IMR-90 (cell line): Measurements from ENCODE around the gene APCDD1. TPM values are rescaled to one million over a fixed set of nuclear protein-coding genes. Genes with fewer than 3 reads are reported as not detected.

ENCODE experiments used
- ATAC-seq: fragments of 200-7000 bp; cut with Tn5 transposase; 2 replicates; pipeline ENCODE4 v1.9.1; 2020; ENCODE audit warnings: low read depth, mild to moderate bottlenecking, moderate library complexity
- BruUV-seq: library from RNA; stranded (reverse); fragments of 400-500 nt; replicated peaks from 2 replicates; lab custom pipeline; 2021; lab: Mats Ljungman, UMichigan
- CTCF ChIA-PET: fragments of 300-600 bp; formaldehyde crosslinking; extraction: SDS; loops from one replicate; lab custom pipeline; 2021; ENCODE audit warnings: antibody characterized with exemption; lab: Yijun Ruan, JAX
- POLR2A ChIA-PET: fragments of 300-600 bp; sonication (Branson Sonifier 250); formaldehyde crosslinking; loops from one replicate; lab custom pipeline; 2022; ENCODE audit warnings: antibody characterized with exemption; ENCODE audit not compliant: unreplicated experiment; lab: Charles Lee
- DNase-seq: peaks from one replicate; pipeline ENCODE4 v3.0.0; 2013
- H2AFZ ChIP-seq: replicated peaks from 2 replicates; pipeline ENCODE3; 2013; ENCODE audit warnings: low read length, mild to moderate bottlenecking; ENCODE audit not compliant: poor library complexity
- H2AK5ac ChIP-seq: 2 replicates; pipeline ENCODE4 v1.6.1; 2013; ENCODE audit warnings: low read depth, low read length, inconsistent platforms
- H2AK9ac ChIP-seq: replicated peaks from 2 replicates; pipeline ENCODE3; 2013; ENCODE audit warnings: mild to moderate bottlenecking, low read depth, low read length, moderate library complexity; ENCODE audit not compliant: poor library complexity
- H2BK120ac ChIP-seq: 2 replicates; pipeline ENCODE4 v1.6.1; 2013; ENCODE audit warnings: low read depth, low read length, inconsistent platforms
- H2BK15ac ChIP-seq: 3 replicates; pipeline ENCODE4 v1.6.1; 2013; ENCODE audit warnings: low read depth, low read length, inconsistent platforms
- H2BK20ac ChIP-seq: 2 replicates; pipeline ENCODE4 v1.6.1; 2013; ENCODE audit warnings: low read depth, mild to moderate bottlenecking, inconsistent platforms, low read length, moderate library complexity
- H2BK5ac ChIP-seq: 2 replicates; pipeline ENCODE4 v1.6.1; 2013; ENCODE audit warnings: mild to moderate bottlenecking, low read depth, low read length, inconsistent platforms; ENCODE audit not compliant: poor library complexity, severe bottlenecking
- H3K14ac ChIP-seq: replicated peaks from 2 replicates; pipeline ENCODE4 v1.6.1; 2013; ENCODE audit warnings: low read depth, low read length, inconsistent platforms
- H3K18ac ChIP-seq: 2 replicates; pipeline ENCODE4 v1.6.1; 2013; ENCODE audit warnings: low read depth, low read length, control low read depth
- H3K23ac ChIP-seq: 2 replicates; pipeline ENCODE4 v1.6.1; 2013; ENCODE audit warnings: low read depth, low read length, inconsistent platforms
- H3K27ac ChIP-seq: 2 replicates; pipeline ENCODE4 v1.5.1; 2013; ENCODE audit warnings: mild to moderate bottlenecking, control low read depth, low read length; ENCODE audit not compliant: insufficient read depth
- H3K27me3 ChIP-seq: 2 replicates; pipeline ENCODE4 v1.6.1; 2013; ENCODE audit warnings: low read length; ENCODE audit not compliant: control insufficient read depth, insufficient read depth
- H3K36me3 ChIP-seq: 2 replicates; pipeline ENCODE4 v1.6.1; 2013; ENCODE audit warnings: low read length, mixed read lengths; ENCODE audit not compliant: control insufficient read depth, insufficient read depth
- H3K4ac ChIP-seq: 2 replicates; pipeline ENCODE4 v1.6.1; 2013; ENCODE audit warnings: low read depth, low read length, inconsistent platforms
- H3K4me1 ChIP-seq: 2 replicates; pipeline ENCODE4 v1.6.1; 2013; ENCODE audit warnings: low read length, mixed read lengths; ENCODE audit not compliant: control insufficient read depth, insufficient read depth
- H3K4me2 ChIP-seq: 2 replicates; pipeline ENCODE4 v1.6.1; 2013; ENCODE audit warnings: low read depth, mild to moderate bottlenecking, control low read depth, low read length, moderate library complexity
- H3K4me3 ChIP-seq: 2 replicates; pipeline ENCODE4 v1.5.1; 2013; ENCODE audit warnings: low read depth, mild to moderate bottlenecking, control low read depth, low read length, moderate library complexity; ENCODE audit not compliant: insufficient read depth
- H3K56ac ChIP-seq: 2 replicates; pipeline ENCODE4 v1.6.1; 2013; ENCODE audit warnings: low read length, inconsistent platforms; ENCODE audit not compliant: insufficient read depth; ENCODE audit errors: extremely low read depth
- H3K79me1 ChIP-seq, 2 experiments: 2 replicates each; pipeline ENCODE4 v1.6.1; 2013; ENCODE audit warnings: low read length in 2 of 2, inconsistent platforms in 1 of 2, low read depth in 1 of 2
- H3K9ac ChIP-seq: 2 replicates; pipeline ENCODE4 v1.6.1; 2013; ENCODE audit warnings: low read depth, low read length, control low read depth
- H3K9me1 ChIP-seq: 2 replicates; pipeline ENCODE4 v1.6.1; 2013; ENCODE audit warnings: low read length, inconsistent platforms; ENCODE audit not compliant: insufficient read depth
- H3K9me3 ChIP-seq: 2 replicates; pipeline ENCODE4 v1.6.1; 2013; ENCODE audit warnings: low read length; ENCODE audit not compliant: control insufficient read depth, insufficient read depth
- H4K20me1 ChIP-seq: 2 replicates; pipeline ENCODE4 v1.6.1; 2013; ENCODE audit warnings: low read length, inconsistent platforms; ENCODE audit not compliant: insufficient read depth
- H4K5ac ChIP-seq: 2 replicates; pipeline ENCODE4 v1.6.1; 2013; ENCODE audit warnings: mild to moderate bottlenecking, low read depth, low read length, control low read depth
- H4K8ac ChIP-seq, 2 experiments: 2 replicates each; pipeline ENCODE4 v1.6.1; 2013; ENCODE audit warnings: low read depth in 2 of 2, low read length in 2 of 2, control low read depth in 1 of 2, inconsistent platforms in 1 of 2
- H4K91ac ChIP-seq: 2 replicates; pipeline ENCODE4 v1.6.1; 2013; ENCODE audit warnings: low read depth, low read length, inconsistent platforms; ENCODE audit not compliant: insufficient read depth
- BHLHE40 ChIP-seq: fragments of 150-350 bp; IDR thresholded peaks from 2 replicates; pipeline ENCODE4 v1.6.1; 2016; ENCODE audit warnings: mild to moderate bottlenecking, low read depth, low read length
- CEBPB ChIP-seq: IDR thresholded peaks from 2 replicates; pipeline ENCODE4 v1.6.1; 2012; ENCODE audit warnings: low read depth, low read length, improper control_type of control experiment
- MAFK ChIP-seq: IDR thresholded peaks from 2 replicates; pipeline ENCODE4 v1.6.1; 2012; ENCODE audit warnings: low read depth, low read length, improper control_type of control experiment
- NFE2L2 ChIP-seq: fragments of 150-350 bp; IDR thresholded peaks from 2 replicates; pipeline ENCODE4 v1.6.1; 2016; ENCODE audit warnings: low read depth, mild to moderate bottlenecking, low read length
- POLR2A ChIP-seq: IDR thresholded peaks from 2 replicates; pipeline ENCODE4 v1.6.1; 2012; ENCODE audit warnings: mild to moderate bottlenecking, low read depth, low read length
- RAD21 ChIP-seq: IDR thresholded peaks from 2 replicates; pipeline ENCODE4 v1.6.1; 2012; ENCODE audit warnings: low read length, improper control_type of control experiment
- RCOR1 ChIP-seq: IDR thresholded peaks from 2 replicates; pipeline ENCODE4 v1.6.1; 2012; ENCODE audit warnings: mild to moderate bottlenecking, low read length, improper control_type of control experiment; ENCODE audit not compliant: insufficient replicate concordance
- RFX5 ChIP-seq: IDR thresholded peaks from 2 replicates; pipeline ENCODE4 v1.8.0; 2012; ENCODE audit warnings: low read depth, mild to moderate bottlenecking, low read length, moderate library complexity
- SMC3 ChIP-seq: fragments of 150-350 bp; IDR thresholded peaks from 2 replicates; pipeline ENCODE4 v1.6.1; 2016; ENCODE audit warnings: low read depth, mild to moderate bottlenecking, antibody characterized with exemption, low read length, moderate library complexity
- WGBS, 2 experiments: methylation state at CpG; one replicate each; pipeline versions ENCODE4 v1.1.5 to v1.1.7; 2013; ENCODE audit warnings: missing lambda C conversion rate in 2 of 2; ENCODE audit not compliant: insufficient read length in 1 of 2; ENCODE audit errors: extremely low coverage in 2 of 2; 5-methylcytosine and 5-hydroxymethylcytosine counted together
- dilution Hi-C: fragments of 300-500 bp; cut with HindIII; formaldehyde crosslinking; loops from one replicate; pipeline ENCODE4 v1.14.3; 2018; ENCODE audit warnings: low sequenced_read_pairs; ENCODE audit not compliant: unreplicated experiment
- in situ Hi-C: fragments of 300-500 bp; cut with MboI; formaldehyde crosslinking; loops from 3 replicates; pipeline ENCODE4 v1.14.3; 2019; ENCODE audit warnings: low sequenced_read_pairs, inconsistent platforms, mixed read lengths
- intact Hi-C: fragments of 100-400 bp; cut with micrococcal nuclease; formaldehyde crosslinking; loops from 2 replicates; pipeline ENCODE4 v1.10.0; 2022
- polyA plus RNA-seq, 3 experiments: library from polyadenylated mRNA; depleted of rRNA; stranded (reverse); fragments of >200 nt; gene quantifications; 2 replicates each; pipeline ENCODE4 v1.2.3, GENCODE V29; 2012; ENCODE audit warnings: low replicate concordance in 1 of 3
- total RNA-seq: library from RNA; depleted of rRNA; stranded (reverse); fragments of >200 nt; gene quantifications from 2 replicates; pipeline ENCODE4 v1.2.3, GENCODE V29; 2012
- TF ChIP-seq, protein P1 (sequence below): conservative IDR thresholded peaks from 2 replicates; pipeline ENCODE4 v1.5.1; 2012; ENCODE audit warnings: mild to moderate bottlenecking, low read depth, low read length, improper control_type of control experiment
- TF ChIP-seq, protein P2 (sequence below): fragments of 150-350 bp; IDR thresholded peaks from 2 replicates; pipeline ENCODE4 v1.6.1; 2017; ENCODE audit warnings: mild to moderate bottlenecking, antibody characterized with exemption, low read length, low read depth

The APCDD1 gene
- total and polyA plus RNA-seq, 2 of the 4 experiments (the other 2 are of a cell fraction) = 1.1 to 2.2 TPM

DNA sequence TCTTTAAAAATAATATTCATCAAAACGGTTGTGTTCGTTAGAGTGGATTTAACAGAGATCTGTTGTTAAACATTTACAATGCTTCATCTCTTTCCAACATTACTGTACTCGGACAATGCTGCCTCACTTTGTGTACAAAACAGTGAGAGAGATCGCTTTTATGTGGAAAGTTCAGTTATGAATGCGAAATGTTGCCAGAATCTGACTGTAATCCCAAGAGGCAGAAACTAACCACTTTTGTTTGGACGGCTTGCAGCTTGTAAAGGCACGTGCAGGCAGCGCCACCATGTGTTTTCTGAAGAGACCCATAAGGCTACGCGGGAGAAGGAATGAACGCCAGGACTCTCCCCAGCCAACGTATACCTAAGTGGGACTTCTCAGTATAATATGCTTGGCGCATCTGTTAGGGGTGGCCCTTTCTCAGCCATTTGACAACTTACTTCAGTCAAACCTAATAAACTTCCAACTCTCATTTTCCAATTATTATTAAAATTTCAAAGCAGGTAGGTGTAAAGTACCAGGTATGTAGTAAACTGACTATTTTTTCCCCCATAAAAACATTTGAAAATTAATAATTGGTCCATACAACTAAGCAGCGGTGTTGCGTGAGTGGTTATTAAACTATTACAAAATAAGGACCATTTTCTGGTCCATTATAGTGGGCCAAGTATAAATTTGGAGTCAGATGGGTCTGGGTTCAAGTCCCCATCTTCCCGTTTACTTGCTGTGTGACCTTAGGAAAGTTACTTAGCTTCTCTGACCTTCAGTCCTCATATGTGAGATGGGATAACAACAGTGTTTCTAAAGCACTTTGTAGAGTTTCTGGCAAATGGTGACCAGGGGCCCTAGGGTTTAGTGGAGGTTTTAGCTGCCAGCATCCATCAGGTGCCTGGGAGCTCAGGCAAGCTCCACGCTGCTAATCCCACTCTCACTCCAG, 65.8 kb downstream of the APCDD1 start:
- peak overlapping the region; percentile 18; the same call in 1 of the 2 replicates for H2BK20ac ChIP-seq
- ChIA-PET POLR2A (interaction anchor here (1.2 kb wide), 1 partner anchor 546 kb away, joined by 4 read pairs; no protein-coding TSS in a partner anchor), CTCF (interaction anchor here (0.6 to 3.4 kb wide), 6 partner anchors 168 to 820 kb away, joined by 3 to 20 read pairs (median 4); no protein-coding TSS in a partner anchor)
- no CpG with 5 or more reads among the region's 17 CpGs for WGBS, 2 experiments
- no peak overlapping the region for H3K27ac ChIP-seq
- no peak overlapping the region for H2AK9ac ChIP-seq
- peaks cover 8% of the 10 kb centered on the region for H3K9me1 ChIP-seq
- peak overlapping the region; percentile 70 for H2AFZ ChIP-seq
- H3K9ac ChIP-seq = peak overlapping the region; percentile 44; the same call in 1 of the 2 replicates
- peak overlapping the region; percentile 23; the same call in 1 of the 2 replicates for H3K14ac ChIP-seq
- peak overlapping the region; percentile 12; the same call in 1 of the 2 replicates for H3K4me3 ChIP-seq
- H4K91ac ChIP-seq = 0 out of 2 replicates have a peak overlapping the region, but pooled peaks have one; percentile 2
- H3K23ac ChIP-seq = no peak overlapping the region
- no peaks in the 10 kb centered on the region for H3K79me1 ChIP-seq
- H3K4me2 ChIP-seq = peak overlapping the region; percentile 65
- H4K20me1 ChIP-seq = no peaks in the 10 kb centered on the region
- ATAC-seq (peak; percentile 91), DNase-seq (peak; percentile 92)
- dilution Hi-C loops = loop anchor here (25.0 kb wide), 1 partner anchor 533 kb away; no protein-coding TSS in a partner anchor
- peaks cover 3% of the 10 kb centered on the region for H3K9me3 ChIP-seq
- H2BK120ac ChIP-seq = peak overlapping the region; percentile 77
- intact Hi-C loops = loop anchor here (1.0 to 10.0 kb wide), 8 partner anchors 145 to 835 kb away; no protein-coding TSS in a partner anchor
- peak overlapping the region; percentile 45; the same call in 1 of the 2 replicates for H3K4ac ChIP-seq
- peaks cover 10% of the 10 kb centered on the region; the same call in 1 of the 2 replicates for H3K27me3 ChIP-seq
- BruUV-seq = no TSS peak
- no peaks in the 10 kb centered on the region for H3K36me3 ChIP-seq
- H2BK5ac ChIP-seq = peak overlapping the region; percentile 33
- no peak overlapping the region for H4K5ac ChIP-seq
- no peak overlapping the region for H3K56ac ChIP-seq
- H3K4me1 ChIP-seq = peaks cover 8% of the 10 kb centered on the region
- H4K8ac ChIP-seq = peak overlapping the region in 1 of 2 experiments; percentile 62; a peak in 2 of 4 replicates
- H3K18ac ChIP-seq = 0 out of 2 replicates have a peak overlapping the region, but pooled peaks have one; percentile 5
- in situ Hi-C loops = loop anchor here (5.0 kb wide), 1 partner anchor 548 kb away; no protein-coding TSS in a partner anchor
- H2BK15ac ChIP-seq = no peak overlapping the region; the same call in 2 of the 3 replicates
- H2AK5ac ChIP-seq = no peak overlapping the region
- TF ChIP-seq SMC3 (peak; percentile 99), RAD21 (peak; percentile 99), BHLHE40 (peak; percentile 97), RFX5 (no peak), NFE2L2 (no peak), CEBPB (no peak), RCOR1 (no peak), MAFK (no peak), POLR2A (0 out of 2 replicates have a peak, but pooled peaks have one; percentile 29)
- TF ChIP-seq, protein P1, sequence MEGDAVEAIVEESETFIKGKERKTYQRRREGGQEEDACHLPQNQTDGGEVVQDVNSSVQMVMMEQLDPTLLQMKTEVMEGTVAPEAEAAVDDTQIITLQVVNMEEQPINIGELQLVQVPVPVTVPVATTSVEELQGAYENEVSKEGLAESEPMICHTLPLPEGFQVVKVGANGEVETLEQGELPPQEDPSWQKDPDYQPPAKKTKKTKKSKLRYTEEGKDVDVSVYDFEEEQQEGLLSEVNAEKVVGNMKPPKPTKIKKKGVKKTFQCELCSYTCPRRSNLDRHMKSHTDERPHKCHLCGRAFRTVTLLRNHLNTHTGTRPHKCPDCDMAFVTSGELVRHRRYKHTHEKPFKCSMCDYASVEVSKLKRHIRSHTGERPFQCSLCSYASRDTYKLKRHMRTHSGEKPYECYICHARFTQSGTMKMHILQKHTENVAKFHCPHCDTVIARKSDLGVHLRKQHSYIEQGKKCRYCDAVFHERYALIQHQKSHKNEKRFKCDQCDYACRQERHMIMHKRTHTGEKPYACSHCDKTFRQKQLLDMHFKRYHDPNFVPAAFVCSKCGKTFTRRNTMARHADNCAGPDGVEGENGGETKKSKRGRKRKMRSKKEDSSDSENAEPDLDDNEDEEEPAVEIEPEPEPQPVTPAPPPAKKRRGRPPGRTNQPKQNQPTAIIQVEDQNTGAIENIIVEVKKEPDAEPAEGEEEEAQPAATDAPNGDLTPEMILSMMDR = peak; percentile 97
- TF ChIP-seq, protein P2, sequence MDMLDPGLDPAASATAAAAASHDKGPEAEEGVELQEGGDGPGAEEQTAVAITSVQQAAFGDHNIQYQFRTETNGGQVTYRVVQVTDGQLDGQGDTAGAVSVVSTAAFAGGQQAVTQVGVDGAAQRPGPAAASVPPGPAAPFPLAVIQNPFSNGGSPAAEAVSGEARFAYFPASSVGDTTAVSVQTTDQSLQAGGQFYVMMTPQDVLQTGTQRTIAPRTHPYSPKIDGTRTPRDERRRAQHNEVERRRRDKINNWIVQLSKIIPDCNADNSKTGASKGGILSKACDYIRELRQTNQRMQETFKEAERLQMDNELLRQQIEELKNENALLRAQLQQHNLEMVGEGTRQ = no peak; the same call in 1 of the 2 replicates
